Astrocyte of the cerebellum (primary cell): ENCODE data around the gene PBRM1.
"Not testable (repeated sequence)": the region's sequence is repeated elsewhere in the genome, so short reads cannot be mapped to it uniquely, and the experiment has no call there.

Source experiments
- DNase-seq: peaks from one replicate; pipeline ENCODE4 v3.0.0-alpha.2; 2011; ENCODE audit warnings: low read depth
- H3K4me3 ChIP-seq: 2 replicates; pipeline ENCODE4 v1.5.1; 2011; ENCODE audit warnings: mild to moderate bottlenecking, low read depth, low read length, moderate library complexity
- in situ Hi-C: cut with HindIII; loops from 2 replicates; pipeline ENCODE4 v1.10.0; 2017; ENCODE audit warnings: low sequenced_read_pairs
- TF ChIP-seq, protein P1 (sequence below): IDR thresholded peaks from 2 replicates; pipeline ENCODE4 v1.5.1; 2012; ENCODE audit warnings: low read length, low read depth, moderate library complexity, mild to moderate bottlenecking; ENCODE audit errors: missing control alignments

Gene PBRM1

DNA sequence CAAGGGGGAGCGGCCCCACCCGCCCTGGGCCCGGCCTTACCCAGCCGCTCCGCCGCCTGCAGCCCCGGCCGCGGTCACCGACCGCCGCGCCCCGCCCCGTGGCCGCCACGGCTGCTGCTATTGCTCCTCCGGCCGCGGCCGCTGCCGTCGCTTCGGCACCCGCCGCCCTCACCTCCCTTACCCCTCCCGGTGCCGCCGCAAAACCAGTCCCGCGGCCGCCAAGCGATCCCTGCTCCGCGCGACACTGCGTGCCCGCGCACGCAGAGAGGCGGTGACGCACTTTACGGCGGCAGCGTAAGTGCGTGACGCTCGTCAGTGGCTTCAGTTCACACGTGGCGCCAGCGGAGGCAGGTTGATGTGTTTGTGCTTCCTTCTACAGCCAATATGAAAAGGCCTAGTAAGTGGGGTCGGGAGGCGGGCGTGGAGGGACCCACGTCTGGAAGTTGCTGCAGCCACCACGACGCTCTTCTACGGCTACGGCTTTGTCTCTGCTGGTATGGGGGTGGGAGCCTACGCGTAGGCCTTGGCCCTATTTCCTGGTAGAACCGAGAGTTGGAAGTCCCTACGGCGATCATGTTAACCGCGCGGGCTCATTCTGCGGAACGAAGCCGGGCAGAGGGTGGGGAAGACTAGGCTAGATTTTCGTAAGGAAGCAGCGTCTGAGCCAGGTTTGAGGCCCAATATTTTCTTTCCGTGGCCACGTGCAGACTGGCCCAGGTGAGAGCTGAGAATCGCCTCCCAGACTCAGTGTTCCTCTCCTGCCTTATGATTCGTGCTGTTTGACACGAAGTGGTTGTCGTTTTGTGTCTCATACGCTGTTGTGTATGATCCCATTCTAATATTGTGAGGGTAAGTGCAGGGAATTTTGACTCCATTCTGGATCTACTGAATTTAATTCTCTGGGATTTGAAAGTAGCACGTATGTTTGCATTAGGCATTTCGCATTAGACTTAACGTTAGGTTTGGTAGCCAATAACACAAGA lies at the start of gene PBRM1, which contains the start of gene GNL3:
Gene PBRM1, minus strand, starts transcription at position 205 of the 983 bp plus-strand sequence.
Gene GNL3, plus strand, starts transcription at position 324 of the 983 bp plus-strand sequence. Its CDS starts 61 bp downstream, at position 385.
- H3K4me3 ChIP-seq = peak within 1 kb of the TSS; percentile 69
- in situ Hi-C loops = no loop called here
- TF ChIP-seq, protein P1, sequence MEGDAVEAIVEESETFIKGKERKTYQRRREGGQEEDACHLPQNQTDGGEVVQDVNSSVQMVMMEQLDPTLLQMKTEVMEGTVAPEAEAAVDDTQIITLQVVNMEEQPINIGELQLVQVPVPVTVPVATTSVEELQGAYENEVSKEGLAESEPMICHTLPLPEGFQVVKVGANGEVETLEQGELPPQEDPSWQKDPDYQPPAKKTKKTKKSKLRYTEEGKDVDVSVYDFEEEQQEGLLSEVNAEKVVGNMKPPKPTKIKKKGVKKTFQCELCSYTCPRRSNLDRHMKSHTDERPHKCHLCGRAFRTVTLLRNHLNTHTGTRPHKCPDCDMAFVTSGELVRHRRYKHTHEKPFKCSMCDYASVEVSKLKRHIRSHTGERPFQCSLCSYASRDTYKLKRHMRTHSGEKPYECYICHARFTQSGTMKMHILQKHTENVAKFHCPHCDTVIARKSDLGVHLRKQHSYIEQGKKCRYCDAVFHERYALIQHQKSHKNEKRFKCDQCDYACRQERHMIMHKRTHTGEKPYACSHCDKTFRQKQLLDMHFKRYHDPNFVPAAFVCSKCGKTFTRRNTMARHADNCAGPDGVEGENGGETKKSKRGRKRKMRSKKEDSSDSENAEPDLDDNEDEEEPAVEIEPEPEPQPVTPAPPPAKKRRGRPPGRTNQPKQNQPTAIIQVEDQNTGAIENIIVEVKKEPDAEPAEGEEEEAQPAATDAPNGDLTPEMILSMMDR = no peak
- peak; percentile 90 for DNase-seq

DNA sequence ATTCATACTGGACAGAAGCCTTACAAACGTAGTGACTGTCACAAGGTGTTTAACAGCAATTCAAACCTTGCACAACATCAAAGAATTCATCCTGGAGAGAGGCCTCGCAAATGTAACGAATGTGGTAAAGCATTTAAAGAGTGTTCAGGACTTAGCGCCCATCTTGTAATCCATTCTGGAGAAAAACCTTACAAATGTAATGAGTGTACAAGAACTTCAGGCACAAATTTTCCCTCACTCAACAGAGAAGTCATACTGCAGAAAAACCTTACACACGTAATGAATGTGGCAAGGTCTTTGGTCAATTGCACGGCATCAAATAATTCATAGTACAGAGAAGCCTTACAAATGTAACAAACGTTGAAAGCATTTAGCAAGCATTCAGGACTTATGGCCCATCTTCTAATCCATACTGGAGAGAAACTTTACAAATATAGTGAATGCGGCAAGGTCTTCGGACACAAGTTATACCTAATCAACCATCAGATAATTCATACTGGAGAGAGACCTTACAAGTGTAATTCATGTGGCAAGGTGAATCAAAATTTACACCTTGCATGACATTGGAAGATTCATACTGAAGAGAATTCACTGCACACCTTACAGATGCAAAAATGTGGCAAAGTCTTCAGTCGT lies 47.7 kb upstream of the PBRM1 start:
- no peak overlapping the region for H3K4me3 ChIP-seq
- no peak for DNase-seq
- in situ Hi-C loops = no loop called here
- TF ChIP-seq, protein P1 = no peak

DNA sequence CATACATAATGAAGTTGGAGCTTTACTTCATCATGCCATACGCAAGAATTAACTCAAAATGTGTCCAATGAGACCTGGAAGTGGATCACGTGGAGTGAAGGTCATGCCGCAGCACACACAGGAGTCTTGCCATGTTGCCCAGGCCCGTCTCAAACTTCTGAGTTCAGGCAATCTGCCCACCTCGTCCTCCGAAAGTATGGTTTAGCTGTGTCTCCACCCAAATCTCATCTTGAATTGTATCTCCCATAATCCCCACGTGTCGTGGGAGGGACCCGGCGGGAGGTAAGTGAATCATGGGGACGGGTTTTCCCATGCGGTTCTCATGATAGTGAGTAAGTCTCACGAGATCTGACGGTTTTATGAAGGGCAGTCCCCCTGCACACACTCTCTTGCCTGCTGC lies 45.9 kb upstream of the PBRM1 start:
- in situ Hi-C loops = no loop called here

DNA sequence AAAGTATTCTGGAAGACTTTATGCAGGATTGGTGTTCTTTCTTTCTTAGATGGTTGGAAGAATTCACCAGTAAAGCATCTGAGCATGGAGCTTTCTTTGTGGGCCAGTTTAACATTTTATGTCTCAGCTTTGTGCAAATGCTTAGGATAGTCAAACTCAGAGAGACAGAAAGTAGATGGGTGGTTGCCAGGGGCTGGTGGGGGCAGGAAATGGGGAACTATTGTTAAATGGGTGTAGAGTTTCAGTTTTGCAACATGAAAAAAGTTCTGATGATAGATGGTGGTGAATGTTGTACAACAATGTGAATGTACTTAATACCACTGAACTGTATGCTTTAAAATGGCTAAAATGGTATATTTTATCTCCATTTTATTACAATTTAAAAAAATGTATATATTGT lies 45.0 kb upstream of the PBRM1 start:
- no peak overlapping the region for H3K4me3 ChIP-seq
- in situ Hi-C loops = no loop called here
- TF ChIP-seq, protein P1 = no peak
- DNase-seq = no peak

More for the DNA sequence above, 45.9 kb upstream of the PBRM1 start:
- no peak for DNase-seq
- H3K4me3 ChIP-seq = no peak overlapping the region
- TF ChIP-seq, protein P1 = no peak

DNA sequence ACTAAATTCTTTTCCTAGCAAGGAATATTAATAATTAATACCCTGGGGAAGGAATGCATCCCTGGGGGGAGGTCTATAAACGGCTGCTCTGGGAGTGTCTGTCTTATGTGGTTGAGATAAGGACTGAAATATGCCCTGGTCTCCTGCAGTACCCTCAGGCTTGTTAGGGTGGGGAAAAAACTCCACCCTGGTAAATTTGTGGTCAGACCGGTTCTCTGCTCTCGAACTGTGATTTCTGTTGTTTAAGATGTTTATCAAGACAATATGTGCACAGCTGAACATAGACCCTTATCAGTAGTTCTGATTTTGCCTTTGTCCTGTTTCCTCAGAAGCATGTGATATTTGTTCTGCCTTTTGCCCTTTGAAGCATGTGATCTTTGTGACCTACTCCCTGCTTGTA lies 43.0 kb upstream of the PBRM1 start:
- in situ Hi-C loops, H3K4me3 ChIP-seq, DNase-seq: not testable (repeated sequence)

DNA sequence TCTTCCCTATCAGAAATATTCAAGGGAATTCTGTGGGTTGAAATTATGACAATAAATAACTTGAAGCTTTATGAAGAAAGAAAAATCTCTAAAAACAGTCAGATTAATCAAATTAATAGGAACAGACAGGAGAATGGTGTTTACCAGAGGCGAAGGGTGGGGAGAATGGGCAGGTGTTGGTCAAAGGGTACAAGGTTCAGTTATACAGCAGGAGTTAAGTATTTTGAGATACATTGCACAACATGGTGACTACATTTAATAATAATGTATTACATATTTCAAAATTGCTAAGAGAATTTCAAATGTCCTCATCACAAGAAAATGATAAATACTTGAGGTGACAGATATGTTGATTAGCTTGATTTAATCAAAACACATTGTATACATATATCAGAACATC lies 38.8 kb upstream of the PBRM1 start:
- TF ChIP-seq, protein P1 = no peak
- no peak for DNase-seq
- in situ Hi-C loops = no loop called here
- no peak overlapping the region for H3K4me3 ChIP-seq
